A549 treated with ZK216348 at 1 μM for 4 hours (cell line): ENCODE results near the gene CENPW. TPM values are rescaled to one million over a fixed set of nuclear protein-coding genes. Genes with fewer than 3 reads are reported as not detected.

Source experiments
- total RNA-seq: library from RNA; stranded (reverse); fragments of 200-300 nt; extraction: Qiagen RNA extraction; gene quantifications from 5 replicates; pipeline ENCODE4 v1.2.3, GENCODE V29; 2022; ENCODE audit warnings: low read depth

The CENPW gene
- total RNA-seq, result 36.2 to 41.1 TPM (median 40.5 TPM) in 5 replicates

GRCh38 chr6:126339796-126340609 lies at the start of gene CENPW:
Gene CENPW, plus strand, starts transcription at chr6:126340115. Its CDS starts 159 bp downstream, at chr6:126340274.

